Trophoblast cell (in vitro differentiated cells and primary cell): Measurements from ENCODE around the gene KIF17.

Source experiments
- DNase-seq, 2 donors: peaks; one replicate each; pipeline ENCODE4 v3.0.0-alpha.2; 2016
- H2AFZ ChIP-seq: 2 replicates; pipeline ENCODE4 v1.6.1; 2013; ENCODE audit warnings: low read length, moderate library complexity, mild to moderate bottlenecking; ENCODE audit not compliant: insufficient read depth, poor library complexity
- H2AK5ac ChIP-seq: 2 replicates; pipeline ENCODE4 v1.6.1; 2013; ENCODE audit warnings: mild to moderate bottlenecking, low read length
- H2BK120ac ChIP-seq: 2 replicates; pipeline ENCODE4 v1.6.1; 2013; ENCODE audit warnings: low read length, mild to moderate bottlenecking, moderate library complexity; ENCODE audit not compliant: insufficient read depth, poor library complexity
- H2BK12ac ChIP-seq: 2 replicates; pipeline ENCODE4 v1.6.1; 2013; ENCODE audit warnings: mild to moderate bottlenecking, low read length, moderate library complexity
- H2BK5ac ChIP-seq: 2 replicates; pipeline ENCODE4 v1.6.1; 2013; ENCODE audit warnings: low read length, low read depth, moderate library complexity, mild to moderate bottlenecking; ENCODE audit not compliant: poor library complexity
- H3K14ac ChIP-seq: 2 replicates; pipeline ENCODE4 v1.6.1; 2013; ENCODE audit warnings: mild to moderate bottlenecking, low read length
- H3K18ac ChIP-seq: 2 replicates; pipeline ENCODE4 v1.6.1; 2013; ENCODE audit warnings: mild to moderate bottlenecking, low read length
- H3K23ac ChIP-seq: 2 replicates; pipeline ENCODE4 v1.6.1; 2013; ENCODE audit warnings: low read length
- H3K27ac ChIP-seq: 2 replicates; pipeline ENCODE4 v1.5.1; 2013; ENCODE audit warnings: low read depth, mild to moderate bottlenecking, inconsistent platforms, low read length, moderate library complexity
- H3K27me3 ChIP-seq: 2 replicates; pipeline ENCODE4 v1.6.1; 2013; ENCODE audit warnings: inconsistent platforms, mild to moderate bottlenecking, low read length, moderate library complexity; ENCODE audit not compliant: insufficient read depth
- H3K36me3 ChIP-seq, 2 experiments: 1 replicate in 1 of 2; 2 replicates in 1 of 2; pipeline ENCODE4 v1.6.1; 2013; ENCODE audit warnings: low read length in 2 of 2, mild to moderate bottlenecking in 2 of 2, moderate library complexity in 1 of 2; ENCODE audit not compliant: insufficient read depth in 2 of 2, control insufficient read depth in 1 of 2
- H3K4ac ChIP-seq: 2 replicates; pipeline ENCODE4 v1.6.1; 2013; ENCODE audit warnings: low read depth, mild to moderate bottlenecking, low read length, moderate library complexity
- H3K4me1 ChIP-seq, 2 experiments: 1 replicate in 1 of 2; 2 replicates in 1 of 2; pipeline ENCODE4 v1.6.1; 2013; ENCODE audit warnings: low read length in 2 of 2, mild to moderate bottlenecking in 2 of 2, moderate library complexity in 1 of 2; ENCODE audit not compliant: insufficient read depth in 2 of 2, control insufficient read depth in 1 of 2
- H3K4me2 ChIP-seq: 2 replicates; pipeline ENCODE4 v1.6.1; 2013; ENCODE audit warnings: inconsistent platforms, mild to moderate bottlenecking, low read length, moderate library complexity
- H3K4me3 ChIP-seq: 2 replicates; pipeline ENCODE4 v1.5.1; 2013; ENCODE audit warnings: mild to moderate bottlenecking, low read depth, low read length, inconsistent platforms
- H3K79me1 ChIP-seq: one replicate; pipeline ENCODE4 v1.6.1; 2013; ENCODE audit warnings: low read length
- H3K79me2 ChIP-seq: 2 replicates; pipeline ENCODE4 v1.6.1; 2013; ENCODE audit warnings: low read length, mild to moderate bottlenecking; ENCODE audit not compliant: control insufficient read depth, insufficient read depth, poor library complexity
- H3K9ac ChIP-seq: 2 replicates; pipeline ENCODE4 v1.6.1; 2013; ENCODE audit warnings: mild to moderate bottlenecking, low read length
- H3K9me3 ChIP-seq: 2 replicates; pipeline ENCODE4 v1.6.1; 2013; ENCODE audit warnings: low read depth, mild to moderate bottlenecking, control low read depth, inconsistent platforms, low read length; ENCODE audit not compliant: insufficient read depth
- H4K12ac ChIP-seq: 2 replicates; pipeline ENCODE4 v1.6.1; 2013; ENCODE audit warnings: low read depth, mild to moderate bottlenecking, low read length, moderate library complexity
- H4K8ac ChIP-seq: 2 replicates; pipeline ENCODE4 v1.6.1; 2013; ENCODE audit warnings: low read depth, mild to moderate bottlenecking, low read length, moderate library complexity
- H4K91ac ChIP-seq: one replicate; pipeline ENCODE4 v1.6.1; 2013; ENCODE audit warnings: low read depth, mild to moderate bottlenecking, low read length, moderate library complexity
- WGBS: extraction: QIAGEN DNeasy Blood & Tissue Kit; methylation state at CpG from one replicate; pipeline ENCODE4 v1.1.7; 2013; ENCODE audit warnings: missing lambda C conversion rate; ENCODE audit not compliant: insufficient read length, insufficient coverage; ENCODE audit errors: extremely low coverage; 5-methylcytosine and 5-hydroxymethylcytosine counted together

The KIF17 gene

GRCh38 chr1:20706841-20707240, 11.0 kb downstream of the KIF17 start:
- Histone ChIP-seq H4K8ac (no peak overlapping the region), H3K36me3 (no peaks in the 10 kb centered on the region), H3K4me1 (no peaks in the 10 kb centered on the region), H3K18ac (no peak overlapping the region), H2BK5ac (no peak overlapping the region), H4K91ac (no peak overlapping the region), H3K27ac (no peak overlapping the region), H3K27me3 (no peaks in the 10 kb centered on the region), H2AK5ac (no peak overlapping the region), H4K12ac (no peak overlapping the region), H3K9me3 (peaks cover 3% of the 10 kb centered on the region), H3K4me3 (no peak overlapping the region), H3K4ac (no peak overlapping the region), H3K79me1 (no peaks in the 10 kb centered on the region), H3K23ac (no peak overlapping the region), H3K9ac (no peak overlapping the region), H3K79me2 (no peaks in the 10 kb centered on the region), H3K4me2 (no peak overlapping the region), H3K14ac (no peak overlapping the region), H2BK12ac (no peak overlapping the region), H2AFZ (no peak overlapping the region), H2BK120ac (no peak overlapping the region)
- no CpG with 5 or more reads among the region's 5 CpGs for WGBS
- no peak for DNase-seq

DNA sequence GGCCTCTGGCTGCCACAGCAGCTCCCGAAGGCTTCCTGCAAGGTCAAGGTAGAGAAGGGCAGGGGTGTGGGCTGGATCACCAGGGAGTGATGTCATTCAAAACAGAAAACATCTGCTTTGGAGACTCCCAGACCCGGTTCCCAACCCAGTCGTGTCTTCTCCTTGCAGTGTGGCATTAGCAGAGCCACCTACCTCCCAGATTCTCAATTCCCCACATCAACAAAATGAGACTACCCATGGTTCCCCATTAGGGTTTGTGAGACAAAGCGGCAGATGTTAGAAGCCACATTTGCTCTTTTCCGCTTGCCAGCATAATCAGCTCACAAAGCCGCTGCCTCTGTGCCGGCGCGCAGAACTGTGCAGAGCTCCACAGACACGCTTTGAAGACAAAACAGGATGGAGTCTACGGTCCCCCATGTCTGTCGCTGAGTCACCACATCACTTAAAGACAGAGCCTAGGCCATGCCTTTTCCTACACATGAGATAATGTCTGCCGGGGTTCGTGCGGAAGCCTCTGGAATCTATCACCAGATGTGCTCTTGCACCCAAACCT, 12.5 kb downstream of the KIF17 start:
- Histone ChIP-seq H3K9ac (no peak overlapping the region), H3K27ac (no peak overlapping the region), H3K9me3 (peaks cover 3% of the 10 kb centered on the region), H2BK5ac (no peak overlapping the region), H4K8ac (no peak overlapping the region), H4K12ac (no peak overlapping the region), H2BK120ac (no peak overlapping the region), H3K4me2 (no peak overlapping the region), H2AFZ (no peak overlapping the region), H2BK12ac (no peak overlapping the region), H3K4me3 (no peak overlapping the region), H3K27me3 (no peaks in the 10 kb centered on the region), H3K14ac (no peak overlapping the region), H3K79me1 (peaks cover 3% of the 10 kb centered on the region), H2AK5ac (no peak overlapping the region), H3K18ac (no peak overlapping the region), H3K36me3 (no peaks in the 10 kb centered on the region), H3K79me2 (no peaks in the 10 kb centered on the region), H3K23ac (no peak overlapping the region), H3K4ac (no peak overlapping the region), H4K91ac (no peak overlapping the region), H3K4me1 (peaks cover 1 to 5% of the 10 kb centered on the region in 2 experiments)
- no peak for DNase-seq
- no CpG with 5 or more reads among the region's 15 CpGs for WGBS

- Histone ChIP-seq H3K4me1 (peaks cover 5 to 10% of the 10 kb centered on the region in 2 experiments), H2AFZ (no peak overlapping the region), H4K8ac (no peak overlapping the region), H3K4ac (no peak overlapping the region), H3K27me3 (no peaks in the 10 kb centered on the region), H3K9ac (no peak overlapping the region), H3K4me3 (no peak overlapping the region), H2BK5ac (no peak overlapping the region), H3K27ac (no peak overlapping the region), H2AK5ac (no peak overlapping the region), H2BK12ac (no peak overlapping the region), H3K14ac (no peak overlapping the region), H2BK120ac (no peak overlapping the region), H3K79me2 (no peaks in the 10 kb centered on the region), H3K23ac (no peak overlapping the region), H3K79me1 (peaks cover 3% of the 10 kb centered on the region), H3K4me2 (no peak overlapping the region), H3K9me3 (peaks cover under 1% of the 10 kb centered on the region), H3K18ac (no peak overlapping the region), H4K12ac (no peak overlapping the region), H4K91ac (no peak overlapping the region), H3K36me3 (no peaks in the 10 kb centered on the region)
- no peak for DNase-seq
- no CpG with 5 or more reads among the region's 41 CpGs for WGBS
These were observed 13.2 kb downstream of the KIF17 start for GRCh38 chr1:20704390-20705202.

- Histone ChIP-seq H2BK120ac (no peak overlapping the region), H2AK5ac (no peak overlapping the region), H3K4ac (no peak overlapping the region), H3K9ac (no peak overlapping the region), H4K91ac (no peak overlapping the region), H3K9me3 (no peaks in the 10 kb centered on the region), H3K18ac (no peak overlapping the region), H3K23ac (no peak overlapping the region), H3K27me3 (no peaks in the 10 kb centered on the region), H4K8ac (no peak overlapping the region), H2BK12ac (no peak overlapping the region), H3K36me3 (no peaks in the 10 kb centered on the region), H3K79me2 (no peaks in the 10 kb centered on the region), H3K4me2 (no peak overlapping the region), H2BK5ac (no peak overlapping the region), H3K79me1 (peaks cover 4% of the 10 kb centered on the region), H3K4me3 (no peak overlapping the region), H4K12ac (no peak overlapping the region), H3K14ac (no peak overlapping the region), H3K4me1 (peaks cover 12 to 17% of the 10 kb centered on the region in 2 experiments), H2AFZ (no peak overlapping the region), H3K27ac (no peak overlapping the region)
- WGBS, result 100% methylated on average over 4 of the region's 4 CpGs
- no peak for DNase-seq
These were observed 14.6 kb downstream of the KIF17 start for GRCh38 chr1:20703124-20703756.
